ENCODE data around the gene METTL25.
"Not testable (repeated sequence)": the region's sequence is repeated elsewhere in the genome, so short reads cannot be mapped to it uniquely, and the experiment has no call there.

The METTL25 gene, protein sequence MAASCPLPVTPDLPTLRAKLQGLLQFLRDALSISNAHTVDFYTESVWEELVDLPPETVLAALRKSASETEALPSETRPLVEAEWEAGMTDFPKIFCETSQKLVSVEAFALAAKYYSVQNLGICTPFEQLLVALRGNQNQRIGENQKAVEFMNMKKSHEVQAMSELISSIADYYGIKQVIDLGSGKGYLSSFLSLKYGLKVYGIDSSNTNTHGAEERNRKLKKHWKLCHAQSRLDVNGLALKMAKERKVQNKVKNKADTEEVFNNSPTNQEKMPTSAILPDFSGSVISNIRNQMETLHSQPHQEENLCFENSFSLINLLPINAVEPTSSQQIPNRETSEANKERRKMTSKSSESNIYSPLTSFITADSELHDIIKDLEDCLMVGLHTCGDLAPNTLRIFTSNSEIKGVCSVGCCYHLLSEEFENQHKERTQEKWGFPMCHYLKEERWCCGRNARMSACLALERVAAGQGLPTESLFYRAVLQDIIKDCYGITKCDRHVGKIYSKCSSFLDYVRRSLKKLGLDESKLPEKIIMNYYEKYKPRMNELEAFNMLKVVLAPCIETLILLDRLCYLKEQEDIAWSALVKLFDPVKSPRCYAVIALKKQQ

DNA sequence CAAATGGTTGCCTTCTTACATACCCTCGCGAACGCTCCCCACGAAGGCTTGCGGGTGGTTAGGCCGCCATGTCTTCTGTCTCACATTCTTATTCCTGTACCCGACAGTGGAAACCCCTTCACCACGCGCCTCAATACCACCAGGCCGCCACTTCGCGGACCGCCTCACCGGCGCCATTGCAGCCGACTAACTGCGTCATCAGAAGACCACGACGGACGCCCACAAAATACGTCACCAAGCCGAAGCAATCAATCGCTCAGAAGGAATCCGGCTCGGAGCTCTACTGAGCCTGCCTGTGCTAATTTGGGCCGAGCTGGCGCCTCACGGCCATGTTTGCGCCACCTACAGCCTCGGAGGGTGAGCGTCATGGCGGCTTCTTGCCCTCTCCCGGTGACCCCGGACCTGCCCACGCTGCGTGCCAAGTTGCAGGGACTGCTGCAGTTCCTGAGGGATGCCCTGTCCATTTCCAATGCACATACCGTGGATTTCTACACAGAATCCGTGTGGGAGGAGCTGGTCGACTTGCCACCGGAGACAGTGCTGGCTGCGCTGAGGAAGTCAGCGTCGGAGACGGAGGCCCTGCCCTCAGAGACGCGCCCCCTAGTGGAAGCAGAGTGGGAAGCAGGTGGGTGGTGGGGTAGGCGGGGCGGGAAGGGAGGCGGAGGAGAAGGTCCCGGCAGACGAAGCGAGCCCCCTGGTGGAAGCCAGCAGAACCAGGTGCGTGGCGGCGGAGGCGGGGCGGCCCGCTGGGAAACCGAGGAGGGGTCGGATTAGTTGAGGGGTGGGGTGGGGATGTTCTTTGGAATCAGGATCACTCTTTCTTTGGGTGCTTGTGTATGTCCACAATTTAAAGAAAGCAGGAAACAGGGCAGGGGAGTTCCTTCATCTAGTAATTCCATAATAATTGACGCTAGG lies at the start of gene METTL25, which contains the start of gene CCDC59:
METTL25 (plus strand) TSS at position 330 of the 915 bp plus-strand sequence; CDS start at position 367, 37 bp downstream.
CCDC59 (minus strand) TSS at position 188 of the 915 bp plus-strand sequence; CDS start at position 177, 11 bp downstream.
- peak; percentile 93 to 96 for DNase-seq (ENCODE audit: low read depth in 2 of 2)

DNA sequence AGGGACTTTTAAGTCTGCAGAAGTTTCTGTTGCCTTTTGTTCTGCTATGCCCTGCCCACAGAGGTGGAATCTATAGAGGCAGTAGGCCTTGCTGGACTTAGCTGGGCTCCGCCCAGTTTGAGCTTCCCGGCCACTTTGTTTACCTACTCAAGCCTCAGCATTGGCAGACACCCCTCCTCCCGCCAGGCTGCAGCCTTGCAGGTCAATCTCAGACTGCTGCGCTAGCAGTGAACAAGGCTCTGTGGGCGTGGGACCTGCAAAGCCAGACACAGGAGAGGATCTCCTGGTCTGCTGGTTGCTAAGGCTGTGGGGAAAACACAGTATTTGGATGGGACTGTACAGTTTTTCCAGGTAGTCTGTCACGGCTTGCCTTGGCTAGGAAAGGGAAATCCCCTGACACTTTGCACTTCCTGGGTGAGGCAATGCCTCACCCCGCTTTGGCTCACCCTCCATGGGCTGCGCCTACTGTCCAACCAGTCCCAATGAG lies 43.9 kb upstream of the METTL25 start:
- no peak for DNase-seq (ENCODE audit: low read depth in 2 of 2)

GRCh38 chr12:82319276-82319675 lies 39.1 kb upstream of the METTL25 start:
- no peak for DNase-seq (ENCODE audit: low read depth in 2 of 2)

DNA sequence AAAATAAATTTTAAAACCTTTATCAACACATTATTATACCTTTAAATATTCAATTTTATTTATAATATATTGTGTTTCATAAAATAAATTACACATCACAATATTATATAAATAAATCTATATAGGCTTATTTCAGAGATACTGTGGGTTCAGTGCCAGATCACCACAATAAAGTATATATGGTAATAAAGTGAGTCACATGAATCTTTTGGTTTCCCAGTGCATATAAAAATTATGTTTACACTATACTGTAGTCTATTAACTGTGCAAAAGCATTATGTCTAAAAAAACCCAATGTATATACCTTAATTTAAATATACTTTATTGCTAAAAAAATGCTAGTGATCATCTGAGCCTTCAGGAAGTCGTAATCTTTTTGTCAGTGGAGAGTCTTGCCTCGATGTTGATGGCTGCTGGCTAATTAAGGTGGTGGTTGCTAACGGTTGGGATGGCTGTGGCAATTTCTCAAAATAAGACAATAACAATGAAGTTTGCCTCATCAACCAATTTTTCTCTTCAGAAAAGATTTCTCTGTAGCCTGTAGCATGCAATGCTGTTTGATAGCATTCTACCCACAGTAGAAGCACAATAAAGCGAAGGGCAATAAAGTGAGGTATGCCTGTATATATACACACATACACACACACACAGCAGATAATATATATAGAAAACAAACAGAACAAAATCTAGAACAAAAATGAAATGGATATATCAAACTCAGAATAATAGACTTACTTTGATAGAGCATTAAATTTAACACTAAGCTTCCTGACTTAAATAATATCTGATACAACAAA lies 32.6 kb upstream of the METTL25 start:
- no peak for DNase-seq (ENCODE audit: low read depth in 2 of 2)

DNA sequence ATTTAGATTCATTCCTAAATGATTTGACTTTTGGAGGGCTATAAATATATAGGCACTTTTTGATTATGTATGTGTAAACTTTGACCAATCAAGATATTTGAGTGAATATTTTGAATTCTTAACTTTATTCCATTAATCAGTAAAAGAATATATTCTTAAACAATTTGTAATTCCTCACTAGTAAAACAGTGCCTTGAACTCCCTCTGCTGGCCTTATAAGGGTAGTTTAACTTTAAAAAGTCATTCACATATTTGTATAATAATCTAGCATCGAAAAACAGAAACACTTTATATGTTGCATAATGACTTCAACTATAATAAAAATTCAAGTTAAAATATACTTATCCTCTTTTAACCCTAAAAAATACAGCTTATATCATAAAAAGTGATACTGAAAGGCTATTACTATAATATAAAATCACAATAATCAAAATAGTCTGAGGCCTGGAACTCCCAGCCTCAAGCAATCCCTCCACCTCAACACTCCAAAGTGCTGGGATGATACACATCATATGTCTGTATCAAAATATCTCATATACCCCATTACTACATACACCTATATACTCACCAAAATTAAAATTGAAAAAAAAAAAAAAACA lies 31.3 kb upstream of the METTL25 start:
- DNase-seq (ENCODE audit: low read depth in 2 of 2): no peak

DNA sequence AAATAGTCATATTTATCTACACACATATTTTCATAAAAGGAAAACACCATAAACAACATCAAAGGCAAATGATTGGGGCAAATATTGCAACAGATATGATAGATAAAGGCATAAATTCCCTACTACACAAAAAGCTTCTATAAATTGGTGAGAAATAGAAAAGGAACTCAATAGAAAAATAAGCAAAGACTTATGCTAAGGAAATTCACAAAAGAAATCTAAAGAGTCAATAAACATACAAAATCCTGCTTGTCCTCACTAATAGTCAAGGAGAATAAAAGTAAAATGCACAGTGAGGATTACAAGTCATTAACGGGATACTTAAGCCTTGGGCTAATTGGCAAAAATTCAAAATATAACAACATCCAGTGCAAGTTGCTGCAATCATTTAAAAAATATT lies 30.5 kb upstream of the METTL25 start:
- no peak for DNase-seq (ENCODE audit: low read depth in 2 of 2)

GRCh38 chr12:82329508-82329907 lies 28.8 kb upstream of the METTL25 start:
- no peak for DNase-seq (ENCODE audit: low read depth in 2 of 2)

DNA sequence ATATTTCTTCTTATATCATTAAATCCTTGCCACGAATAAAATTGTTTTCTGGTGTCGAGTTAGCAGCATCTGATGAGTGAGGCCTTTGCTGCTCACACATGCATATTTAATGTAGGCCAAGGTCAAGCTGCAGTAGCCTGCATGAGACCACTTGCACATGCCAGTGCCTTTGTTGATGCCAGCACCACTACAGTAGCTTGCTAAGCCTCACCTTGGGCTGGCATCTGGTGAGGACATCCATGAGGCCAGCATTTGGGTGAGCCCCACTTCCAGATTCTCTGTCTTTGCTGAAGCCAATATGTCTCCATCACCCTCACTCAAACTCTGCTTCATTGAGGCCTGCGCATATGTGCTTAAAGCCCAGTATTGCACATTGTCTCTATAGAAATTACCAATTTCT lies 8.2 kb upstream of the METTL25 start:
- no peak for DNase-seq (ENCODE audit: low read depth in 2 of 2)

DNA sequence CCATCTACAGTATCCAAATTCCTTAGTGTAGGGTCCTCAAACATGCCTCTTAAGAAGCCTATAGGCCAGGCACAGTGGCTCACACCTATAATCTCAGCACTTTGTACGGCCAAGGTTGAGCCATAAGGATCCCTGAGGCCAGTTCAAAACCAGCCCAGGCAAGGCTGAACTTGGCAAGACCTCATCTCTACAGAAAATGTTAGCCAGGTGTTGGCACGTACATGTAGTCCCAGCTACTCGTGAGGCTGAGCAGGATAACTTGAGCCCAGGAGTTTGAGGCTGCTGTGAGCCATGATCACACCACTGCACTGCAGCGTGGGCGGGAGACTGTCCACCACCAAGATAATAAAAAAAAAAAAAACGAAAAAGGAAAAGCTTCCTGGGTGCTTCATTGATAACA lies 6.9 kb upstream of the METTL25 start:
- no peak for DNase-seq (ENCODE audit: low read depth in 2 of 2)

- no peak for DNase-seq (ENCODE audit: low read depth in 2 of 2)
These were observed 989 bp upstream of the METTL25 start for GRCh38 chr12:82357340-82357739.

DNA sequence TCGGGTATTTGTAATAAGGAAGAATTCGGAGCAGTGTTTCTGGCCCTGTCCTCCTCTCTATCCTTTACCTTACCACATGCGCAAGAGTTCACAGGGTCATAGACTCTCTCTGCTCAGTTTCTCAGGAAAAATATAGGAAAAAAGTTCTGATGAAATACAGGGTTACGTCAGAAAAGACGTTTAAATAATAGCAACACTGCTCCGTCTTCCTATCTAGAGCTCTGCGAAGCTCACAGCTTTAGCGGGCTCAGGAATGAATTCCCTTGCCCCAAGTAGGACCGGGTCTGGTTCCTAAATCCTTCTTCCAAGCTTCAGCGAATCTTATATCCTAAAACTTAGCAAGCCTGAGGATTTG lies 507 bp upstream of the METTL25 start:
- no peak for DNase-seq (ENCODE audit: low read depth in 2 of 2)

GRCh38 chr12:82359115-82359478 lies 768 bp downstream of the METTL25 start:
- no peak for DNase-seq (ENCODE audit: low read depth in 2 of 2)

DNA sequence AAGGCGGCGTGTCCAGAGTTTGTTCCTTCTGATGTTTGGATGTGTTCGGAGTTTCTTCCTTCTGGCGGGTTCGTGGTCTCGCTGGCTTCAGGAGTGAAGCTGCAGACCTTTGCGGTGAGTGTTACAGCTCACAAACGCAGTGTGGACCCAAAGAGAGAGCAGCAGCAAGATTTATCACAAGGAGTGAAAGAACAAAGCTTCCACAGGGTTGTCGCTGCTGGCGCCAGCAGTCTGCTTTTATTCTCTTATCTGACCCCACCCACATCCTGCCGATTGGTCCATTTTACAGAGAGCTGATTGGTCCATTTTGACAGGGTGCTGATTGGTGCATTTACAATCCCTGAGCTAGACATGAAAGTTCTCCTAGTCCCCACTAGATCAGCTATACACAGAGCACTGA lies 2.5 kb downstream of the METTL25 start:
- DNase-seq (ENCODE audit: low read depth in 2 of 2): not testable (repeated sequence)

GRCh38 chr12:82361461-82361915 lies 3.2 kb downstream of the METTL25 start:
- DNase-seq (ENCODE audit: low read depth in 2 of 2): no peak

- no peak for DNase-seq (ENCODE audit: low read depth in 2 of 2)
These were observed 5.7 kb downstream of the METTL25 start for GRCh38 chr12:82363990-82364389.

- no peak for DNase-seq (ENCODE audit: low read depth in 2 of 2)
These were observed 7.9 kb downstream of the METTL25 start for GRCh38 chr12:82366197-82366596.

DNA sequence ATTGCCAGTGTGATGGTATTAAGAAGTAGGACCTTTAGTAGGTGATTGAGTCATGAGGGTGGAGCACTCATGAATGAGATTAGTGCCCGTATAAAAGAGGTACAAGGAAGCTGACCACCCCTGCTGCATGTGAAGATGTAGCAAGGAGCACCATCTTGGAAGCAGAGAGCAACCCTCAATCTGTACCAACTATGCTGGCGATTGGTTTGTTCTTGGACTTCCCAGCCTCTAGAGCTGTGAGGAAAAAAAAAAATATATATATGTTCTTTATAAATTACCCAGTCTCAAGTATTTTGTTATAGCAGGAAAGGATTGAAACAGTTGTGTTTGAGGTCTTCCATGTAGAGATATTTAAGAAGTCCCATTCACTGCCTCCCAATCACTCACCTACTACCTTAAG lies 16.9 kb downstream of the METTL25 start:
- no peak for DNase-seq (ENCODE audit: low read depth in 2 of 2)

DNA sequence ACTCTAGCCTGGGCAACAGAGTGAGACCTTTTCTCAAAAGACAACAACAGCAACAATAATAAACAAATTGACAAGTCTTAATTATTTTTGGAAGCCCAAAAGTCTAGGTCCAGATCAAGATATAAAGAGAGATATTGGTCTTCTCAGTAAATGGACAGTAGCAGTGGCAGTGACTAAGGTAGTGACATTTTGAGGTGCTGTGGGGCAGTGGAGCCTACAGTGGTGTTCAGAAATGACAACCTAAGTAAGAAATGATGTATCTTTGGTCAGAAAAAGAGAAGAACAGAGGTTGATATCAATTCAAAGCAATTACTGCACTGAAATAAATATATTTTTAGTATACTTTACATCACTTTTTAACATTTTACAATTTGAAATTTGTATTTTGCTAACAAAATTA lies 20.7 kb downstream of the METTL25 start:
- no peak for DNase-seq (ENCODE audit: low read depth in 2 of 2)

DNA sequence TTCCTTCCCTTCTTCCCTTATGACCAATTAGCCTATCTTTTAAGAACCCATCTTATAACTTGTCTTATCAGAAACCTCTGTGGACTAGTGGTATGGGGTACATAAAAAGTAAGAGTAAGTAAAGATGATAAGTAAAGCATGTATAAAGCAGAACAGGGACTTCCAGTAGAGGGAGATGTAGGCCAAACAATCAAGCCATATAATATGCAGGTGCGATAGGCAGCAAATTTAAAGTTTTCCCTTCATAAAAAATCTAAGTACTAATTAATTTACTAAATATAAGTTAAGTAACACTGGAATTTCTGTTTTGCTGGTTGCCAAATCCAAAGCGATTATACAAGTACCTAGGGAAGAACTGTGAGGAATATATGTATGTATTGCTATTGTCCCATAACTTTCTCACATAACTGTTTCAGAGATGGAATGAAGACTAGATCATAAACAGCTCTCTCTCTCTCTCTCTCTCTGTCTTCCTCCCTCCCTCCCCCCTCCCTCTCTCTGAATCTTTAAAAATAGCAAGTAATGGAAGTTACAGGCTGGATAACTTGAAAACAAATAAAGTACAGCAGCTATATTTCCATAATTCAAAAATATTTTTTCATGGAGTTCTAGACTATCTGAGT lies 25.7 kb downstream of the METTL25 start:
- no peak for DNase-seq (ENCODE audit: low read depth in 2 of 2)

DNA sequence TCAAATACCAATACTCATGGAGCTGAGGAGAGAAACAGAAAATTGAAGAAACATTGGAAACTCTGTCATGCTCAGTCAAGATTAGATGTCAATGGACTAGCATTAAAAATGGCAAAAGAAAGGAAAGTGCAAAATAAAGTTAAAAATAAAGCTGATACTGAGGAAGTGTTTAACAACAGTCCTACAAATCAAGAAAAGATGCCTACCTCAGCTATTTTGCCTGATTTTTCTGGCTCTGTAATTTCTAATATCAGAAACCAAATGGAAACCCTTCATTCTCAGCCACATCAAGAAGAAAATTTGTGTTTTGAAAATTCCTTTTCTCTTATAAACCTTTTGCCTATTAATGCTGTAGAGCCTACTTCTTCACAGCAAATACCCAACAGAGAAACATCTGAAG lies 40.5 kb downstream of the METTL25 start:
- DNase-seq (ENCODE audit: low read depth in 2 of 2): no peak

All from stimulated activated CD8-positive, alpha-beta memory T cell treated with anti-CD3 and anti-CD28 coated beads, Interleukin-15, amount 100 ng/mL, for 4 hours (primary cell).